CD4-positive, alpha-beta T cell treated with Interleukin-17A for 1 hour (primary cell): ENCODE results near the gene MAD2L2.

ENCODE experiments used
- DNase-seq: peaks from one replicate; pipeline ENCODE4 v3.0.0-alpha.2; 2020

Gene MAD2L2

GRCh38 chr1:11680270-11681070, 478 bp downstream of the MAD2L2 start:
- DNase-seq, result no peak

DNA sequence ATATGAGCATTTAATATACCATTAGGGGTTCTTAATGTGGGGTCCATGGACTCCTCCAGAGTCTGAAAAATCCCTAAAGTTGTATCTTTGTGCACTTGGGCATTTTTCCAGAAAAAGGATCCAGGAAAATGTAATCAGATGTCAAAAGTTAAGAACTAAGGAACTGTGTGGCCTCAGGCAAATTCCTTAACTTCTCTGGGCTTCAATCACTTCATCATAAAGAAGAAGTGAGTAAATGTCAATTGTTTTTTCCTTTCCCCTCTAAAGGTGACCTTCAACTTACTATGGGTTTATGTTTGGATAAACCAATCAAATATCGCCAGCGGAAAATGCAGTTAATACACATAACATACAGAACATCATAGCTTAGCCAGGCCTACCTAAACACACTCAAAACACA, 2.5 kb downstream of the MAD2L2 start:
- DNase-seq, result no peak

DNA sequence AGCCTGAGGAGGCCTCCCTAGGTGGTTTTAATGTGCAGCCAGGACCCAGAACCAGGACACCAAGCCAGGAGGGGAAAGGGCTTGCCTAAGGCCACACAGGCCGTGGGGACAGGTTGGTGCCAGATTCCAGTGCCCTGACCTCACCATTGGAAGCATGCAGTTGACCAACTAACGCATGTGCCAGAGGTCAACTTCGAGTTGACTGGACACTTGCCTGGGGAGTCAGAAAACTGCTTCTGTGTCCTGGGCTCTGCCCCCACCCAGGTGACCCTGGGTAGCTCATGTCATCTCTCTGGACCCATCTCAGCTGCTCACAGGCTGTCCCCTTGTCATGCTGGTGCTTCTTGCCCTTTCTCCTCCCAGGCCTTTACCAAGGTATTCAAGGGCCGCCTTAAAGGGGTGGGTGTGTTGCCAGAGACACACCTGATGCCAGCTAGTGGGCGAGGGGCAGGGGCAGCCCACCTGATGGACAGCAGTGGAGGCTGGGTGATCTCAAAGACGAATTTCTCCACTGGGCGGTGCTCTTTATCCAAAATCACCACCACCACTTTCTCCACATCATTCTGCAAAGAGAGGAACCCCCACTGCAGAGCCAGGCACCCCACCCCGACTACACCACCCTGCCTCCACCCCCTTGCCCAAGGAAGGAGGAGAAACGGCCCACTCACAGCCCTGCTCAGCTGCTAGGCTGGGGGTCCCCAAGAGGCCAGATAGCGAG, 4.4 kb downstream of the MAD2L2 start:
- no peak for DNase-seq

DNA sequence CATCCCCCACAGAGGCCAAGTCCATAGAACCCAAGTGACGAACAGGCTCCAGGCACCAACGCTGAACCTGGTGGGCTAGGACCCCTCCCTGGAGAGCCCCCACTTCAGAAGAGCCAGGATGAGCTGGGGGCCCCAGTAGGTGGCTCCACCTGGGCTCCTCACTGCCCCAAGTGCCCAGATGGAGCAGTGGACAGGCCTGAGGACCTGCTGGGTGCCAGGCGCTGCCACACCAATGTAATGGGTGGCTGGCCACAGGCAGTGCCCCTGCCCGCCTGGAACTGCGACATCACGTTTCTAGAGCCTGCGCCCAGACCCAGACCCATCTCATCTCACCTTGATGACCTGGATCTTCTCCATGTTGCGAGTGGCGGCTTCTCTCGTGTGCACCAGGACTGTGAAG, 5.6 kb downstream of the MAD2L2 start:
- DNase-seq, result no peak

GRCh38 chr1:11674488-11674887, 6.5 kb downstream of the MAD2L2 start:
- no peak for DNase-seq

- DNase-seq, result no peak
Measured at GRCh38 chr1:11673089-11673769, 7.7 kb downstream of the MAD2L2 start.

- DNase-seq, result no peak
Measured at GRCh38 chr1:11671544-11672286, 9.2 kb downstream of the MAD2L2 start.

DNA sequence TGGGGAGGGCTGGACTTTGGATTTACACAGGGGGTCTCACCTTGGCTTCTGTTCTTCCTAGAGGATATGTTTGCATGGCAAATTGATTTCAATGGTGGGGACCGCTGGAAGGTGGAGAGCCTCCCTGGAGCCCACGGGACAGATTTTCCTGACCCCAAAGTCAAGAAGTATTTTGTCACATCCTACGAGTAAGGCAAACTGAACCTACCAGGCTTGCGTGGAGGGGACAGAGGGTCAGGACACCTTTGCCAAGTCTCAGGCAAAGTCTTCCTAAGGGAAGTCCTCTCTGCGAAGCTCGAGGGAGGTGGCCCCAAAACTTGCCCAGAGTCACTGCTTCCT, 9.8 kb downstream of the MAD2L2 start:
- no peak for DNase-seq

DNA sequence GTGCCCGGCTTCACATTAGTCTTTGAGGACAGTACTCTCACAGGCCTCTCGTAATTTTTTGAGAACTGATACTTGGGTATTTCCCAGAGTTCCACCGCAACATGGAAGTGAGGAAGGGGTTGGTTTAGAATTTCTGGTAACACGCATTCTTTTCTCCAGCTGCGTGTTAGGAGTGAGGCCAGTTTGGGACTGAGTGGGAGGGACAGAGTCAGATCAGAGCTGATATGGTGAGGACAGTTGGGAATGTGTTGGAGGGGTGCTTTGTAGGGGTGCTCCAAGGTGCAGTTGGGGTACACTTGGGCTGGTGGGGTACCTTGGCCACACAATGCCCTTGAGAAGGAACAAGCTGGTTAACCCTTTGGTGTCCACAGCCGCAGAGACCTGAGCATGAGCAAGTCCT, 10.2 kb downstream of the MAD2L2 start:
- no peak for DNase-seq

GRCh38 chr1:11668516-11668915, 12.4 kb downstream of the MAD2L2 start:
- no peak for DNase-seq

GRCh38 chr1:11664336-11665065, 16.4 kb downstream of the MAD2L2 start:
- DNase-seq, result peak; percentile 61

- DNase-seq, result no peak
Measured at GRCh38 chr1:11661103-11661502, 19.8 kb downstream of the MAD2L2 start.

DNA sequence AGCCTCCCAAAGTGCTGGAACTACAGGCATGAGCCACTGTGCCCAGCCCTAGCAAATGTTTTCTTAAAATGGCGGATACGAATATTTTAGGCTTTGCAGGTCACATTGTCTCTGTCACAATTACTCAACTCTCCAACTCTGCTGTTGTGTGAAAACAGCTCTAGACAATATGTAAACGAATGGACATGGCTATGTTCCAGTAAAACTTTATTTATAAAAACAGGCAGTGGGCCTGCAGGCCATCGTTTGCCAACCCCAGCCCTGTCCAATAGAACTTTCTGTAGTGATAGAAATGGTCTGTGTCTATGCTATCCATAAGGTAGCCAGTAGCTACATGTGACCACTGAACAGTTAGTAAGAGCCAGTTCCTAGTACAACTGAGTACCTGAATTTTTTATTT, 21.2 kb downstream of the MAD2L2 start:
- no peak for DNase-seq

DNA sequence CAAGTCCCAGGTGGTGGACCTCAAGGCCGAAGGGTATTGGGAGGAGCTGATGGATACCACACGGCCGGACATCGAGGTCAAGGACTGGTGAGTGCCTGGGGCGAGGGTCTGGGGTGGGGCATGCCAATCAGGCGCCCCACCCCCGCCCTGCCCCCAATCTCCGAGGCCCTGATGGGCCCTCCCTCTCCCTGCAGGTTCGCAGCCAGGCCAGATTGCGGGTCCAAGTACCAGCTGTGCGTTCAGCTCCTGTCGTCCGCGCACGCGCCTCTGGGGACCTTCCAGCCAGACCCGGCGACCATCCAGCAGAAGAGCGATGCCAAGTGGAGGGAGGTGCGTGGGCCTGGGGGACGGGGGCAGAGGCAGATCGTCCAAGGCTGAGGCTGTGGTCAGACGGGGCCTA, 22.4 kb downstream of the MAD2L2 start:
- DNase-seq, result no peak

- DNase-seq, result no peak
Measured at GRCh38 chr1:11657654-11658053, 23.3 kb downstream of the MAD2L2 start.

DNA sequence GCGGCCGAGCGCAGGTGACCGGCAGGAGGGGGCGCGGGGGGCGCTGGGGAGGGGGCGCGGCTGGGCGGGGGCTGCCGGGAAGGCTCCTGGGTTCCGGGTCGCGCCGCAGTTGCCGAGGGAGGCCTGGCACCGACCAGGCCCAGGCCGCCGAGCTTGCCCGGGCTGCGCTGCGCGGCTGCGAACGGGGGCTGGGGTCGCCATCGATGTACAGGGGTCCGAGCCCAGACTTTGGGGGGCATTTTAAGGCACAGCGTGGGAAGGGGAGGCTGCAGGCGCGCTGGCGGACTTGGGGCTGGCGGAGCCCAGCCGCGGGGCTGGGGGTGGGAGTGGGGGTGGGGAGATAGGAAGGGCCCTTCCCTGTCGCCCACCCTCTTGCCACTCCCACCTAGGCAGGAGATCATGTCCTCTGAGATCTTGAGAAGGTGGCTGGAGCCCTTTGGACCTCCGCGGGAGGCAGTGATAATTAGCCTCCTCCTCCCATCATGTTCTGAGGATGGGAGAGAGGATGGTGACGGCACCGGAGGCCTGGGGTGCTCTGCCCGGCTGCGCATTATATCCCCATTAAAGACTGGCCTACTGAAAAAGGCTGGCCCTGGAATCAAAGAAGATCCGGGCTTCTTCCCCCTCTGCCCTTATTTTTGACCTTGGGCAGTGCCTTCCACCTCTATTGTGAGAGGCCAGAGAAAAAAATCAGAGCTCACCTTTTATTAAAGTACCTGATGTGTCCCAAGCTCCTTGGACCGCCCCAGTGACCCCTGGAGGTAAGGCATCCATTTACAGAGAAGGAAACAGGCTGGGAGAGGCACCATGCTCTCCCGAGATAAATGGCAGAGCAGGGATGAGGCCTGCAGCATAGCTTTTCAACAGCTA, 25.8 kb downstream of the MAD2L2 start:
- no peak for DNase-seq

DNA sequence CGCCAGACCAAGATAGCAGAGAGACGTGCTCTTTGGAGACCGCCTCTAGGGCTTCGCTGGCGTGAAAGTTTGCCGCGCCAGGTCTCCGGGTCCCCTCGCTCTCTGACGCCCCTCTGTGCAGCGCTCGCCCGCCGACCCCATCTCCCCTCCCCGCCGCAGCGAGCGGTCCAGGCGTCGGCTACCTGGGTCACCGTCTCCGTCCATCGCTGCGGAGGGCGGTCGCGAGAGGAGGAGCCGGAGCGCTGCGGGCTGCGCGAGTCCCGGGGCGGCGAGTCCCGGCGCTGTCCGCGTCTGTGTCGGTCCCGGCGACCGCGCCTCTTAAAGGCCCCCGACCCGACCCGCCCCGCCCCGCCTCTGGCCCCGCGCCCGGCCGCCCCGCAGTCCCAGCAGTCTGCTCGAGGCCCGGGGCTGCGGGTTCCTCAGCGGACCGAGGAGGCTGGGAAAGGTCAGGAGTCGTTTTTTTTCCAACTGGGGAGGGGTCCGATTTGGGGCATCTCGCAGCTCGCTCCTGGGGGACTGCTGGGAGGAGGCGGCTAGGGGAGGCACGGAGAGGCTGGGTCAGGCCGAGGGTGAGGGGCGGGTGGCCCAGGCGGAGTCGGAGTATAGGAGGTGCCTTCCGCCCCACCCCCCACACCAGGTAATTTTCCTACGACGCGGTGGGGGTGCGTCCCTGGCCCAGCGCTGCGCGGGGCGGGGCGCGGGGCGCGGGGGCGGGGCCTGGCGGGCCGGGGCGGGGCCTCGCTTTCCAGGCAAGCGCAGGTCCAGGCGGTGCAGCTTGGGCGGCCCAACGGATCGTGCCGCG, 26.6 kb downstream of the MAD2L2 start, which contains the start of the genes FBXO2 and FBXO44:
Gene FBXO2, minus strand, starts transcription at position 293 of the 802 bp plus-strand sequence. Its CDS starts 89 bp downstream, at position 204.
Gene FBXO44, plus strand, starts transcription at position 741 of the 802 bp plus-strand sequence. CDS start 959 bp downstream, outside the sequence.
- DNase-seq, result peak; percentile 67

- DNase-seq, result no peak
Measured at GRCh38 chr1:11653861-11654136, 27.1 kb downstream of the MAD2L2 start.

DNA sequence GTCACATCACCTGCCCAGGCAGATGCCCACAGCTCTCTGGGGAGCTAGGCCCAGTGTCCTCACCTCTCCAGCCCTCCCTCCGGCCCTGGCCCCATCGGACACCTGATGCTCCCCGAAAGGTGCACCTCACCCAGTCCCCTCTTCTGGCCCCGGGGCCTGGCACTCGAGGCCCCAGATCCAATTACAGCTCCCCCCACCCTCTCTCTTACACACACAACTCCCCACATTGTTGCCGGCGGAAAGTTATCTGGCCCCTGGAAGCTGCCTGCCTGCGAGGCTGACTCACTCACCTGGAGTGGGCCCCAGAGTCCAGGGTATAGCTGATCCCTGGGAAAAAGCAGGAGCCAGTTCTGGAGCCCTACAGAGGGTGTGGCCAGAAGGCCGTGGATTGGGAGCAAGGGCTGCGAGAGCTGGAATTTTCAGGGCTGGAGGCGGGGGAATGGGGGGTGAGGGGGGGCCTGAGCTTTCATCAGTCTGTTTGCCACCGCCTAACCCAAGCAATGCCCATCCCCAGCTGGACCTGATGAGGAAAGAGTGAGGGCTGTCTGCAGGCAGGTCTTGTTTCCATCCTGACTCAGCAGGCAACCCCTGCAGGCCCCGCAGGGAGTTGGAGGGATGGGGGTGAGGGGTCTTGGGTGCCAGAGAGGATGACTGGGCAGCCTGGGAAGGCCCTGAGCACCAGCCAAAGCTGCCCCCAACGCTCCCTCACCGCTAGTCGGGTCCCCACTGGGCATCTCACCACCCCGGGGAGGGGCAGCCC, 27.7 kb downstream of the MAD2L2 start:
- no peak for DNase-seq
